Aortic smooth muscle cell (primary cell): ENCODE results near the gene ISCU. TPM values are rescaled to one million over a fixed set of nuclear protein-coding genes. Genes with fewer than 3 reads are reported as not detected.

Experiments
- total RNA-seq: library from RNA; depleted of rRNA; stranded (reverse); fragments of >200 nt; gene quantifications from 2 replicates; pipeline ENCODE4 v1.2.3, GENCODE V29; 2014

The ISCU gene
- 171 and 206 TPM in 2 replicates for total RNA-seq

DNA sequence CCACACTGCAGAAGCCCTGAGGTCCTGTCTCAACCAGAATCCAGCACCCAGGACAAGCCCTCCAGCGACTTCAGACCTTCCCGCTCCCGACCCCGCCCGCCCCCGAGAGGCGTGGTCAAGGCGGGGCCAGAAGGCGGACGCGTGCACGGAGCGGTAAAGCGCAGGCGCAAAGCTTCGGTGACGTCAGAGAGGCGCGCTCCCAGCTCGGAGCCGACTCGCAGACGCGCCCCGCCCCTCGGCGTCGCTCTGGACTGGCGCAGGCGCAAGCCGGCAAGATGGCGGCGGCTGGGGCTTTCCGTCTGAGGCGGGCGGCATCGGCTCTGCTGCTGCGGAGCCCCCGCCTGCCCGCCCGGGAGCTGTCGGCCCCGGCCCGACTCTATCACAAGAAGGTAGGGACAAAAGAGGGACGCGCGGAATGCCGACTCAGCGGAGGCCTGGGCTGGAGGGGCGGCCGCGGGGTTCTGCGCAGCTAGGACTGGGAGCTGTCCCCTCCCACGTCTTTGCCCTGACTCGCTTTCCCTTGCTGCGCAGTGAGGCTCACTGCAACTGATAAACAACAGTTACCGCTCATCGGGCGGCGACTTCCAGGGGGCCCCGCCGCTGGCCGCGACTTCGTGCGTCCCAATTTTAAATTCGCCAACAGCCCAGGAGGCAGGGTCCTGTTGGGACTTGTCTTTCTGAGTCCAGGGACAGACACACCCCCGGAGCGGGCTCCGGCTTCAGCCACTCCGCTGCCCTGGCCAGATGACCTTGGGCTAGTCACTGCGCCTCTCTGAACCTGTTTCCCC, at the start of gene ISCU:
Gene ISCU (plus strand): TSS at position 249 of the 788 bp plus-strand sequence. CDS start 27 bp downstream, at position 276.

DNA sequence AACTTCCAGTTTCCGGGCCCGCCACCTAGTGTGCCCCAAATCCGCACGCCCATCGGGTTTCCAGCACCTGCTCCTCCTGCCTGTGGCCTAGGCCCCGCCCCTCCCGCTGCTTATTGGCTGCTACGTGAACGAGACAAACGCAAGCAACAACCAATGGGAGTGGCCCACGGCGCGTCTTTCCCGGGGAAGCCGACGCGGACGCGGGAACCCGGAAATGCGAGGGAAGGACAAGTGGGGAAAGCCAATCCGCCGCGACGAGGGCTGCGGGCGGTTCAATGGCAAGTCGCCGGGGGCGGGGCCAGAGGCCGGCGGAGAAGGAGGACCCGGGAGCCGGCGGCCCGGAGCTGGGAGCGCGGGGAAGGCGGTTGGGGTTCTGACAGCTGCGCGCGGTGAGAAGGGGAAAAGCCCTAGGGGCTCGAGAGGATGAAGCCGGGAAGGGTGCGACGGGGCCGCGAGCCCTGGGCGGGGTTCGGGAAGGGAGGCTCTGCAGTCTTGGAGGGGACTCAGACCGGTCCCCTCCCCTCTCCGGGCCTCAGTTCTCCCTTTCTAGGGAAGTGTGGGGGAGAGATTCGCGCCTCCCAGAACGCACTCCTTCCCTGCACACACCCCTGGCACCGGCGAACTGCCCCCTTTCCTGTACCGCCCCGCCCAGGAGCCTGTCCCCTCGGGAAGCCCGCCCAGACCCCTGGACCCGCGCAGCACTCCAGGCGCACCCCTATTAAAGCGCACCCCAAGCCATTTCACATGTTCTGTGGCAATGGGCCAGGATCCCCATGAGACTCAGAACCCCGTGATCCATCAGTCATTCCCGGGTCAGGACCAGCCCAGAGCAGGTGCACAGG, 47.2 kb upstream of the ISCU start, which contains the start of gene FICD:
Gene FICD (plus strand): TSS at position 305 of the 842 bp plus-strand sequence. CDS start 1,696 bp downstream, outside the sequence.

GRCh38 chr12:108560752-108561719, 1.4 kb upstream of the ISCU start, which contains the start of gene SART3:
Gene SART3, minus strand, starts transcription at chr12:108561173. Its CDS starts 19 bp downstream, at chr12:108561154.

GRCh38 chr12:108597559-108598471, 35.4 kb downstream of the ISCU start, which contains the start of gene TMEM119:
Gene TMEM119, minus strand, starts transcription at chr12:108598084. Its CDS starts 5,701 bp downstream, at chr12:108592383.

Other genes starting within 250 kb of the ISCU start
- gene CMKLR1, start 223.3 kb upstream of the ISCU start, total RNA-seq = 6.5 and 15.3 TPM in 2 replicates
- 13.4 and 24.7 TPM in 2 replicates for gene FICD, start 47.3 kb upstream of the ISCU start, total RNA-seq
- 93.3 and 96.2 TPM in 2 replicates for gene SART3, start 1.4 kb upstream of the ISCU start, total RNA-seq
- 5.8 and 16.1 TPM in 2 replicates for gene TMEM119, start 35.5 kb downstream of the ISCU start, total RNA-seq
- gene SELPLG, start 71.3 kb downstream of the ISCU start, total RNA-seq = 1.7 and 1.9 TPM in 2 replicates
- gene CORO1C, start 168.9 kb downstream of the ISCU start, total RNA-seq = 331 and 354 TPM in 2 replicates